GM18505 (cell line): ENCODE results near the gene DPYD.
"Not testable (repeated sequence)": the region's sequence is repeated elsewhere in the genome, so short reads cannot be mapped to it uniquely, and the experiment has no call there.

Experiments
- ATAC-seq: cut with Tn5 transposase; IDR thresholded peaks from one replicate; pipeline ENCODE4 v1.9.1; 2021; ENCODE audit not compliant: unreplicated experiment
- POLR2A ChIP-seq: IDR thresholded peaks from 4 replicates; pipeline ENCODE4 v1.6.1; 2011; ENCODE audit warnings: borderline replicate concordance; ENCODE audit not compliant: insufficient read depth, insufficient read length; ENCODE audit errors: extremely low read depth

The DPYD gene

DNA sequence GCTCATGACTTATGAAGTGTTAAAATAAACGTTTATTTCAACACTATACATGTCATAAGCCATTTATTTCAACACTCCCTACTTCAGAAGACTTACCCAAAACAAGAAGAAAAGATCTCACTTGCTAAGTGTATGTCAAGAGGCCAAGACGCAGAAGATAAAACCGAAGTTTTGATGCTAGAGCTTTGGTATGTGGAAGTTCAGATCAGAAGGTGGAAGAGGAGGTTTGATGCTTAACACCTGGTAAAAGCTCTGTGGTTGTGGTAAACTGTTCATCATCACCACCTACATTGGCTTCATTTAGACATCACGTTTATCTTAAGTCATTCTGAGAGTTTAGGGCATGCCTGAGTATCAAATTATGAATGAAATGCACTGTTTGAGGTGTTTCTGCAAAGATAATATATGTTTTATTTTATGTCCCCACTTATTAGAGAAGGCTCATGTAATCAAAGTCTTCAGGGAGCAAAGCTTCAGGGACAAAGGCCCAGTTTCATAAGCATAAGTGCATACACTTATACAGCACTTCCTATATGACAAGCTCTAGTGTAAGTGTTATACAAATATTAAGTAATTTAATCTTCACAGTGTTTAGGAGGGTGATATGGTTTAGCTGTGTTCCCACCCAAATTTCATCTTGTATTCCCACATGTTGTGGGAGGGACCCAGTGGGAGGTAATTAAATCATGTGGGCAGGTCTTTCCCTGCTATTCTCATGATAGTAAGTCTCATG is 665.9 kb downstream of the DPYD start:
- TF ChIP-seq POLR2A = no peak
- no peak for ATAC-seq

DNA sequence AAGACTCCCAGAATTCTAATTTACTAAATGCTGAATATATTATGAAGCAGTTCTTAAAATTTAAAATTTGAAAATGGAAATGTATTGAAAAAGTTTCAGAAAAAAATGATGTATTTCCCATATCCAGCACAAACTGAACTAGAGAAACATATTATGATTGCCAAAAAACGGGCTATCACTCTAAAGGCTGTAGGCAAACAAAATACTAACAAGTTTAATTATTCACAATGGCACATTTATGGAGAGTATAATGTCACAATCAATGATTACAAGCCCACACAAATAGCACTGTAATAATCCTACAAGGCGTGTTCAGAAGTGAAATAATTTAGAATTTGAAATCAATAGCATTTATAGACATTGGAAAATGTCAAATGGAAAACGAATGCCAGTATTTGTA is 667.9 kb downstream of the DPYD start:
- ATAC-seq = no peak
- no peak for TF ChIP-seq POLR2A

DNA sequence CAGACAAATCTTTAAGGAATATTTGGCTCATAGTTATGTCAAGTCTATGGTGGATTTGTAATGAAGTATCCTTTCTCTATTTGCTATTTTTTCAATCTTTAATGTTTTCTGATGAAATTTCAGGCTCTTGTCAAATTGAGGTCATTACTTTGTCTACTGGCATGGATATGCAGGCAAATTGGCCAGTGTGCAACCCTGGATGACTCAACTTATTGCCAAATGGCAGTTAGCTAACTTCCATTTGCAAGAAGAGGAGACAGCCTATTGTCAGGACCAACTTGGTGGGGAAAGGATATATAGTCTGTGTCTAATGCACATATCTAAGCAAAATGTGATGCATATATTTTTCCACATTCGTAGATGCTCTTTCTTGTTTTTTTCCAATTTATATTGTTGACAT is 668.8 kb downstream of the DPYD start:
- ATAC-seq = no peak
- no peak for TF ChIP-seq POLR2A

DNA sequence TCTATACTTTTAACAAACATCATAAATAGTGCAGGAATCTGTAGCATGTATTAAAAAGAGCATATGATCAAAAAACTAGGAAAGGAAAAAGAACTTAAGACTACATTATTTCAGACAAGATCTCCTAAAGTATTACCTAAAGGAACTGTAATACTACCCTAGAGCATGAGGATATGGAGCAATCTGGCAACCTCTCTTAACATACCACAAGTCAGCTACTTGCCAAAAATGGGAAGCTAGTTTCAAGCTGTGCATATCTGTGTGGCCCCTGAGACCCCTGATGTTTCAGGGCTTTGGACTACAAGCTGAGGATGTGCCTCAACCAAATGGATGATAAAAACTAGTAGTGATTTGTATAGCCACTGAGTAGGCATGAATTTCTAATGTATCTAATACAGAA is 673.6 kb downstream of the DPYD start:
- ATAC-seq = no peak
- no peak for TF ChIP-seq POLR2A

DNA sequence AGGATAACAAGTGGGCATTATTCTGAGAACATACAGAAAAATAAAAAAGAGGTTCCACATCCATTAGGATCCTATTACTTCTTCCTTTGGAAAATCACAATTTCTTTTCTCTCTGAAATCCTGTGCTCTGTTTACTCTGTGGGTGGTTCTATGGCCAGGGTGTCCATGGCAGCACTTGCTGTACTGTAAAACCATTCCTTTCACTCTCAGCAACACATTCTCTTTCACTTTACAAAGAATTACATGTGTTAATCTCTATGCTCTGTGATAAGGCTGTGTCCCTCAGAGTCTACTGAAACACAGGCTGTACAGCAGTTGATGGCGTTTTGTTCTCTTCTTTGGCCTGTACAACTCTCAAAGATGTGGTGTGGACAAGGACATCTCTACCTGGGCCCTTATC is 675.2 kb downstream of the DPYD start:
- ATAC-seq = no peak

DNA sequence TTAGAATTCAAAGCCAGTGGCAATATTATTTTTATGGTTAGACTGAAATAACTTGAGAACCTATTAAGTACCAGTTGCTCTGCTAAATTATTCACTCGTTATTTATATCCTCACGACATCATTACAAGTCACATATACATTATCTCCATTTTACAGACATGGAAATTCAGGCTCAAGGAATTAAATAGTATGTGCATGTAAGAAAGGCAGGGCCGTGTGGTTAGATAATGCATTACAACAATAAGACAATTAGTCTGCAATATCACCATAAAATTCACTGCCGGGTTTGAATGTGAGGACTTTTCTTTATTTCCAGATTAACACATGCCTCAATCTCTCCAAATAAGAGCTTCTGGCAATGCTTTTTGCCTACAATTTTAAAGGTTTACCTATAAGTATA is 675.8 kb downstream of the DPYD start:
- no peak for ATAC-seq
- no peak for TF ChIP-seq POLR2A

More for the DNA sequence above, 675.2 kb downstream of the DPYD start:
- TF ChIP-seq POLR2A = no peak

DNA sequence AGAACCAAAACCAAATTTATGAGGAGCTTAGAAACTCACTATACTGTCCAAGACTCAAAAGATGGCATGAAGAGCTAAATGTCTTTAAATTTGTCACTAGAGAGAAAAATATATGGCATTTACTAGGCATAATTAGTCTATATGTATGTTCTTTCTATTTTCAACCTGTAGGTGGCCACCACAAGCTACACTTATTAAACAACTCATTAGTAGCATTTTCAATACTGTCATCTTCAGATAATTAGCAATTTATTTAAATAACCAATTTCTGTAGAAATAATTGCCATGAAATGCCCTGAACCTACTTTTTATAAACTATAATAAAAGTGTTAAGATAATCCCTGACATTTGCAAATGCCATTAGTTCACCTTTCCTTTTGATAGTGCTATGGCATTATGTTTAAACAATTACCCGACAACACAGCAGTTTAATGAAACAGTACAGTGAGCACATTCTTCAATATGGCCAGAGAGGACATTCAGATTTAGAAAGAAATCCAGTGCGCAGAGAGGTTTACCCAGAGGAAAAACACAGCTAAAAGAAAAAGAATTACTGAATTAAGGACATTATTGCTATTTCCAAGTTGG is 676.8 kb downstream of the DPYD start:
- no peak for ATAC-seq
- TF ChIP-seq POLR2A = no peak

DNA sequence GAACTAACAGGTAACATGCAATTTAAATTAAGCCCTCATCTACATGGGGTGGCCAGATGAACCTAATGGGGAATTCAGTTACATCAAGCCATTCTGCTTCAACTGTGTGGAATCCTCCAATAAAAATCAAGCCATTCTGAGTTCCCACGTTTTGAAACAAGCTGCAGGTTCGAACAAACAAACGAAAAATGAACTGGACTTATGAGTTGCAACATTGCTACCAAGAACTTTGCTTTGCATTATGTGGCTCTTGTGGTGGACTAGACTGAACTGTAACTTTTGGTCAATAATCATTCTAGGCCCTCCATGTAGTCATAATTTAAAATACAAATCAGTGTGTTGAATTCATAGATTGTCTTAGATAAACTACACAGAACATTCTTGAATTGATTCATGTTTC is 682.0 kb downstream of the DPYD start:
- no peak for ATAC-seq
- no peak for TF ChIP-seq POLR2A

DNA sequence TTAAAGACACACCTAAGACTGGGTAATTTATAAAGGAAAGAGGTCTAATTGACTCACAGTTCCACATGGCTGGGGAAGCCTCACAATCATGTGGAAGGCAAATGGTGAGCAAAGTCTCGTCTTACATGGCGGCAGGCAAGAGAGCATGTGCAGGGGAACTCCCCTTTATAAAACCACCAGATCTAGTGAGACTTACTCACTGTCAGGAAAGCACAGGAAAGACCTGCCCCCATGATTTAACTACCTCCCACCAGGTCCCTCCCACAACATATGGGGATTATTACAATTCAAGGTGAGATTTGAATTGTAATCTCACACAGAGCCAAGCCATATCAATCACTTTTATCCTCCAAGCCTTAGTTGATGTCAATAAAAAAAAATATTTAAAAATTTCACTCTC is 689.5 kb downstream of the DPYD start:
- not testable (repeated sequence) for ATAC-seq

DNA sequence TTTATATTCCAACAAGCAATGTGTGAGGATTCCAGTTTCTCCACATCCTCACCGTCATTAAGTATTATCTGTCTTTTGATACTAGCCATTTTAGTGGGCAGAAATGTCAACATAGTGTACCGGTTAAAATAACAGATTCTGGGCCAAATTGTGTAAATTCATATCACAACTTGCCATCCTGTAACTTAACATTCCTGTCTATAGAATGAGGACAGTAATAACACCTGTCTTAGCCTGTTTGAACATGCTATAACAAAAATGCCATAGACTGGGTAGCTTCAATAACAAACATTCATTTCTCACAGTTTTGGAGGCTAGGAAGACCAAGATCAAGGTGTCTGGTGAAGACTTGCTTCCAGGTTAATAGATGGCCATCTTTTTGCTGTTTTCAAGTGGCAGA is 708.2 kb downstream of the DPYD start:
- no peak for TF ChIP-seq POLR2A
- ATAC-seq = no peak

DNA sequence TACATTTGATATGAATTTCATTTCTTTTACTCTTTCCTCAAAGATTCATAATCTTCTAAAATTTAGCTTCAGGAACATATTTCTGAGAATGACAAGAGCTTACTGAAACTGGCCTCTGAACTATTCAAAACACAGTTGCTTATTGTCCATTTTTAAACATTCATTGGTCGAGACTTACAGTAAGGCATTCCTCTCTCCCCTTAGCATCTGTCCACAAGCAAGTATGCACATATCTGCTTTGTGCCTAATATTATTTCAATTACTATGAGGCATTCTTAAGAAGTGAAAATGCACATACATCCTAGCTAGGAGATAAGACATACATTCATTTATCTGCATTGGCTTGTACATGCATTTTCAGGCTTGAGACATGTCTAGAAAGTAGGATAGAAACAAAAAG is 710.5 kb downstream of the DPYD start:
- ATAC-seq = no peak
- no peak for TF ChIP-seq POLR2A

DNA sequence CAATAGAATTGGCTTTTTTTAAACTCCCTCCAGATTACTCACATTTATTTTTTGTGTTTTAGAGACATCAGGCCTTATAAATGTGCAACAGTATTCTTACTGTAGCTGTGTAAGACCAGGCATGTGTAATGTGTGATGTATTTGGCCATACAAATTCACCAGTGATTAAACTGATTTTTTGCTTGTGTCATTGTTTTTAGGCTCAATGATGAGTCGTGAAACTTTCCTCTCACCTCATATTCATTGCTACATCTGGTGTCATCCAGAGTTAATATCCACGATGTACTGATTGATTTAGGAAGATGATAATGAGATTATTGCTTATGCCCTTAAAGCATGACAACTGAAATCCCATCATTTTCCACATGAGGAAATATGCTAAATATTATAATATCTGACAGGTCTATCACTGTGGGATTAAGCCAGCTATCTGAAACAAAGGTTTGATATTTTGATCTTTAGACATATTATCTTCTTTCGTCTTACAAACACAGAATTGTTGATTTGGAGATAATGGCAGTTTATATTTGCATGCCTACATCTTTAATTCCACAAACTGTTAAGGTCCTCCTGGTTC is 711.4 kb downstream of the DPYD start:
- no peak for TF ChIP-seq POLR2A
- ATAC-seq = no peak

DNA sequence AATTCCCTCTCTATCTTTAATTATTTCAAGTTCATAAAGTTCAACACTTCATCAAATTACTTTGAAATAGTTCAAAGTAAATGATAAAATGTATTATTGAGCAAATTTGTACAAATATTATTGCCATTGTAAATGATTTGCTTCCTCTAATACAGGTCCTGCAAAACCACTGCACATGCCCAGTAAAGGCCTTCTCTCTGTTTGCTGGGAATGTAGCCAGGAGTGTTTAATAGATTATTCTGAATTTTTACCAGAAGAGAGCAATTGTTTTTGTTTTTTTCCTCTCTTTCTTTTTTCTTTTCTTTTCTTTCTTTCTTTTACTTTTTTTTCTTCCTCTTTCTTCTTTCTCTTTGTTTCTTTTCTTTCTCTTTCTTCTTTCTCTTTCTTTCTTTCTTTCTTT is 713.0 kb downstream of the DPYD start:
- TF ChIP-seq POLR2A = no peak
- no peak for ATAC-seq

DNA sequence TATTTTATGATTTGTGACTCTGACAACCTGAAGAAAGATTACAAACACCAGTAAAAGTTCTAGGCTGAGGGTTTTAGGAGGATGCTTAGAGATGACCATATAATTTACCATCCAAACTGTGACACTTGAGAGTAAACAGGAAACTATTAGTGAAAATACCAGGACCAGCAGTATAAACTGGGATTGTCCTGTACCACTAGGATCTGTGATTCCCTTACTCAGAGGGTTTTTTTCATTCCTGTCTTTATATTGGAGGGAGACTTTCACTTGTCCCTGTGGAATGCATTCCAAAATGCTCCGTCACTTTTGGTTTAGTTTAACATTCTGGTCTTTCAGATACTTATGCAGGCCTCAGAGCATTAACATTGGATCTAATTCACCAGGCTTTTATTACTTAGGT is 716.4 kb downstream of the DPYD start:
- TF ChIP-seq POLR2A = no peak
- ATAC-seq = no peak

DNA sequence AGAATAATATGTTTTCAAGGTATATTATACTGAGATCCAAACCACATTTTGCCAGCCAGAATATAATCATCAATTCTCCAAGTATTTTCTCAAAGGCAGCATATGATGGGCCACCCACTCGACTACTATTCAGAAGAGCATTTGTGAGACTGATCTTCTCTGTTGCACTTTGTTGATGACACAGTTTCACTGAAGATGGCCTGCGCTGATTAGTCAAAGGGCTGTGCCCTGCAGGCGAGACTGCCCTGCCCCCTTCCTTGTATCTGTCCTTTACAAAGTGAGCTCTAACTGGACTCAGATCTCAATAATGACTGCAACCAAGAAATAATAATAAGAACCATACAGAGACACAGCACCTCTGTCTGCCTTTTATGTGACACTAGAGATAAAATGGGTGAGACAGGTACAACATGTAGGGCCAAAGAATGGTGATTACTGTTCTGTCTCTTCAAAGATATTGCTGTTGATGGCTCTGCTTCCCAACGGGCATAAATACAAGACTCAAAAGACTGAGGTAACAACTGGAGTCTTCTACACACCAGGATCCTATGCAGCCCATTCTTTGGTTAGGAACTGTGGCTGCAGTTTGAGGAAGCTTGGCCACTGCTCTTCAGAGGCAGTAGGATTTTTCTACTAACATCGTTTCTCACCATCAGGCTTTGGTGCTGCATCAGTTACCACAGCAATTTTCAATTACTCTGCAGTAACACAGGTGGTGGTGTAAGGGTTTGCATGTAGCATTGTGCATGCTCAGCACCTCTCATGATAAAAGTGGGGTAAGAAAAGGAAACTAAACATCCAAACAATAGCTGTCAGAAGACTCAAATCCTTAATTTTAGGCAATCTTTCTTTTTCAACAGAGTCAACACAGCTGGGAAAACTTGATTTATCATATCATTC is 718.1 kb downstream of the DPYD start:
- ATAC-seq = no peak
- no peak for TF ChIP-seq POLR2A
